Left ventricle myocardium inferior (tissue), 1 donor: ENCODE measurements around the gene ELMO1. TPM values are rescaled to one million over a fixed set of nuclear protein-coding genes. Genes with fewer than 3 reads are reported as not detected.

Experiments used
- DNase-seq: peaks from one replicate; pipeline ENCODE4 v3.0.0-alpha.2; 2020
- H3K27ac ChIP-seq: fragments of 200-600 bp; replicated peaks from 2 replicates; pipeline ENCODE4 v1.8.0; 2021
- H3K27me3 ChIP-seq: fragments of 200-600 bp; 2 replicates; pipeline ENCODE4 v1.8.0; 2021; ENCODE audit warnings: low read depth
- H3K36me3 ChIP-seq: fragments of 200-600 bp; 2 replicates; pipeline ENCODE4 v1.8.0; 2021
- H3K4me1 ChIP-seq: fragments of 200-600 bp; 2 replicates; pipeline ENCODE4 v1.8.0; 2021
- H3K4me3 ChIP-seq: fragments of 200-600 bp; 2 replicates; pipeline ENCODE4 v1.8.0; 2021; ENCODE audit warnings: mild to moderate bottlenecking, moderate library complexity
- H3K9me3 ChIP-seq: fragments of 200-600 bp; replicated peaks from 2 replicates; pipeline ENCODE4 v1.8.0; 2021
- CTCF ChIP-seq: fragments of 200-600 bp; IDR thresholded peaks from 2 replicates; pipeline ENCODE4 v1.8.0; 2021; ENCODE audit warnings: antibody characterized with exemption, mild to moderate bottlenecking, borderline replicate concordance
- intact Hi-C: fragments of 100-400 bp; cut with micrococcal nuclease; formaldehyde crosslinking; loops from one replicate; pipeline ENCODE4 v1.11.0; 2022
- total RNA-seq: library from RNA; stranded (reverse); fragmentation: NEBNext Ultra II Directional; extraction: Animal tissue kit (Norgen Biotek cat#: 25700); gene quantifications from one replicate; pipeline ENCODE4 v1.2.1, GENCODE V29; 2021
- donor health status: DM: no; HTN: yes; CAD: no; lungs with severe emphysema.

Gene ELMO1
- total RNA-seq, 1 donor from 2014 or later: 10.0 TPM

GRCh38 chr7:37395618-37396259 lies 52.9 kb downstream of the ELMO1 start:
- Histone ChIP-seq H3K36me3 (no peaks in the 10 kb centered on the region), H3K27me3 (no peaks in the 10 kb centered on the region), H3K4me1 (peaks cover 43% of the 10 kb centered on the region), H3K4me3 (no peak overlapping the region), H3K27ac (no peak overlapping the region), H3K9me3 (no peaks in the 10 kb centered on the region)
- DNase-seq: no peak
- intact Hi-C loops: no loop called here
- no peak for TF ChIP-seq CTCF

- no peak for TF ChIP-seq CTCF
- Histone ChIP-seq H3K4me1 (peaks cover 30% of the 10 kb centered on the region), H3K36me3 (no peaks in the 10 kb centered on the region), H3K27ac (no peak overlapping the region), H3K4me3 (no peak overlapping the region), H3K27me3 (no peaks in the 10 kb centered on the region), H3K9me3 (no peaks in the 10 kb centered on the region)
- no peak for DNase-seq
- intact Hi-C loops: no loop called here
Measured at GRCh38 chr7:37394158-37394557, 54.5 kb downstream of the ELMO1 start.

- TF ChIP-seq CTCF: no peak
- Histone ChIP-seq H3K36me3 (no peaks in the 10 kb centered on the region), H3K4me1 (peaks cover 24% of the 10 kb centered on the region), H3K9me3 (no peaks in the 10 kb centered on the region), H3K27ac (no peak overlapping the region), H3K27me3 (no peaks in the 10 kb centered on the region), H3K4me3 (no peak overlapping the region)
- DNase-seq: no peak
- intact Hi-C loops: no loop called here
Measured at GRCh38 chr7:37393476-37393875, 55.2 kb downstream of the ELMO1 start.

- DNase-seq: no peak
- Histone ChIP-seq H3K4me1 (peaks cover 23% of the 10 kb centered on the region), H3K27me3 (no peaks in the 10 kb centered on the region), H3K9me3 (no peaks in the 10 kb centered on the region), H3K36me3 (no peaks in the 10 kb centered on the region), H3K4me3 (no peak overlapping the region), H3K27ac (no peak overlapping the region)
- intact Hi-C loops: no loop called here
- no peak for TF ChIP-seq CTCF
Measured at GRCh38 chr7:37392673-37393017, 56.0 kb downstream of the ELMO1 start.

GRCh38 chr7:37391791-37392672 lies 56.6 kb downstream of the ELMO1 start:
- no peaks in the 10 kb centered on the region for H3K27me3 ChIP-seq
- no peak for DNase-seq
- H3K9me3 ChIP-seq: no peaks in the 10 kb centered on the region
- intact Hi-C loops: no loop called here
- H3K4me3 ChIP-seq: no peak overlapping the region
- no peak for TF ChIP-seq CTCF
- peaks cover 23% of the 10 kb centered on the region for H3K4me1 ChIP-seq
- H3K27ac ChIP-seq: no peak overlapping the region
- H3K36me3 ChIP-seq: no peaks in the 10 kb centered on the region
